Measurements from ENCODE around the gene TSPYL4. TPM values are rescaled to one million over a fixed set of nuclear protein-coding genes. Genes with fewer than 3 reads are reported as not detected.

The TSPYL4 gene
- total RNA-seq, 3 donors from 2014 or later, result 15.2 to 22.2 (median 19.0) TPM

- intact Hi-C loops (cut with DNase I; ENCODE audit: low total_unique reads), result no loop called here
- TF ChIP-seq POLR2AphosphoS5 (IDR thresholded peaks at IDR 0.05) (no peak), CTCF (IDR thresholded peaks at IDR 0.05) (no peak), POLR2A (IDR thresholded peaks at IDR 0.05) (no peak)
- Histone ChIP-seq H3K9me3 (no peaks in the 10 kb centered on the region), H3K4me1 (peaks cover 0 to 6% of the 10 kb centered on the region in 2 donors), H3K36me3 (no peaks in the 10 kb centered on the region), H3K4me3 (no peak overlapping the region), H3K27ac (no peak overlapping the region), H3K27me3 (no peaks in the 10 kb centered on the region)
- DNase-seq (ENCODE audit: low spot score in 2 of 2), result no peak
Observed at GRCh38 chr6:116246089-116246488, 7.8 kb downstream of the TSPYL4 start.

GRCh38 chr6:116244284-116244683 lies 9.6 kb downstream of the TSPYL4 start:
- Histone ChIP-seq H3K27ac (no peak overlapping the region), H3K4me1 (no peaks in the 10 kb centered on the region), H3K27me3 (no peaks in the 10 kb centered on the region), H3K36me3 (no peaks in the 10 kb centered on the region), H3K4me3 (no peak overlapping the region), H3K9me3 (no peaks in the 10 kb centered on the region)
- intact Hi-C loops (cut with DNase I; ENCODE audit: low total_unique reads), result no loop called here
- TF ChIP-seq CTCF (IDR thresholded peaks at IDR 0.05) (no peak), POLR2AphosphoS5 (IDR thresholded peaks at IDR 0.05) (no peak), POLR2A (IDR thresholded peaks at IDR 0.05) (no peak)
- no peak for DNase-seq (ENCODE audit: low spot score in 2 of 2)

GRCh38 chr6:116239856-116240255 lies 14.0 kb downstream of the TSPYL4 start:
- no peak for DNase-seq (ENCODE audit: low spot score in 2 of 2)
- Histone ChIP-seq H3K4me3 (no peak overlapping the region), H3K36me3 (no peaks in the 10 kb centered on the region), H3K9me3 (no peaks in the 10 kb centered on the region), H3K4me1 (no peaks in the 10 kb centered on the region), H3K27me3 (no peaks in the 10 kb centered on the region), H3K27ac (no peak overlapping the region)
- TF ChIP-seq CTCF (IDR thresholded peaks at IDR 0.05), result no peak
- TF ChIP-seq POLR2AphosphoS5 (IDR thresholded peaks at IDR 0.05), result no peak
- no peak for TF ChIP-seq POLR2A (IDR thresholded peaks at IDR 0.05)
- intact Hi-C loops (cut with DNase I; ENCODE audit: low total_unique reads), result no loop called here

- intact Hi-C loops (cut with DNase I; ENCODE audit: low total_unique reads), result no loop called here
- Histone ChIP-seq H3K4me1 (no peaks in the 10 kb centered on the region), H3K27me3 (no peaks in the 10 kb centered on the region), H3K36me3 (no peaks in the 10 kb centered on the region), H3K9me3 (no peaks in the 10 kb centered on the region), H3K27ac (no peak overlapping the region), H3K4me3 (no peak overlapping the region)
- TF ChIP-seq POLR2AphosphoS5 (IDR thresholded peaks at IDR 0.05) (no peak), POLR2A (IDR thresholded peaks at IDR 0.05) (no peak), CTCF (IDR thresholded peaks at IDR 0.05) (no peak)
- DNase-seq (ENCODE audit: low spot score in 2 of 2), result no peak
Observed at GRCh38 chr6:116239256-116239655, 14.6 kb downstream of the TSPYL4 start.

GRCh38 chr6:116238083-116238482 lies 15.8 kb downstream of the TSPYL4 start:
- Histone ChIP-seq H3K4me1 (no peaks in the 10 kb centered on the region), H3K9me3 (no peaks in the 10 kb centered on the region), H3K4me3 (no peak overlapping the region), H3K27ac (no peak overlapping the region), H3K27me3 (no peaks in the 10 kb centered on the region), H3K36me3 (no peaks in the 10 kb centered on the region)
- intact Hi-C loops (cut with DNase I; ENCODE audit: low total_unique reads), result no loop called here
- no peak for DNase-seq (ENCODE audit: low spot score in 2 of 2)
- TF ChIP-seq POLR2AphosphoS5 (IDR thresholded peaks at IDR 0.05) (no peak), CTCF (IDR thresholded peaks at IDR 0.05) (no peak), POLR2A (IDR thresholded peaks at IDR 0.05) (no peak)
